HCT116 (cell line): ENCODE results near the gene PPP3CB. TPM values are rescaled to one million over a fixed set of nuclear protein-coding genes. Genes with fewer than 3 reads are reported as not detected.

Source experiments
- ATAC-seq: fragments of 200-7000 bp; cut with Tn5 transposase; 2 replicates; pipeline ENCODE4 v1.9.1; 2020; ENCODE audit warnings: mild to moderate bottlenecking, moderate library complexity
- BruUV-seq: library from RNA; stranded (reverse); fragments of 400-500 nt; replicated peaks from 2 replicates; lab custom pipeline; 2021; lab: Mats Ljungman, UMichigan
- CTCF ChIA-PET: fragments of 300-600 bp; sonication (Branson Sonifier 250); formaldehyde crosslinking; loops from one replicate; lab custom pipeline; 2021; ENCODE audit warnings: antibody characterized with exemption; lab: Charles Lee
- POLR2A ChIA-PET: fragments of 300-600, 350-600 bp; sonication (Branson Sonifier 250); formaldehyde crosslinking; loops from one replicate; lab custom pipeline; 2021; ENCODE audit warnings: antibody characterized with exemption; lab: Charles Lee
- RAD21 ChIA-PET, 2 experiments: fragments of 300-600 bp; sonication (Branson Sonifier 250); formaldehyde crosslinking; loops; one replicate each; lab custom pipeline; 2023; ENCODE audit warnings: low total read pairs in 2 of 2; ENCODE audit not compliant: uncharacterized antibody in 2 of 2, unreplicated experiment in 2 of 2, low non-redundant PET in 1 of 2; lab: Charles Lee
- DNase-seq: peaks from one replicate; pipeline ENCODE4 v3.0.0-alpha.2; 2010; ENCODE audit warnings: low read depth, low spot score
- H2AFZ ChIP-seq: fragments of 200-600 bp; shearing (Covaris generic), sonication (generic); 2 replicates; pipeline ENCODE4 v1.6.1; 2017; ENCODE audit warnings: low read depth, mixed run types, mixed read lengths, antibody characterized with exemption, low read length; ENCODE audit not compliant: poor library complexity, severe bottlenecking
- H3K27ac ChIP-seq: 2 replicates; pipeline ENCODE4 v1.5.1; 2012; ENCODE audit warnings: low read depth, low read length
- H3K27me3 ChIP-seq: fragments of 200-600 bp; sonication (generic); 2 replicates; pipeline ENCODE4 v1.6.1; 2016; ENCODE audit warnings: mixed run types, low read length, mixed read lengths; ENCODE audit not compliant: insufficient read depth
- H3K36me3 ChIP-seq, 2 experiments: fragments of 200-500 bp in 1 of 2; fragments of 200-600 bp in 1 of 2; sonication (Bioruptor generic) in 1 of 2; sonication (generic) in 1 of 2; 2 replicates each; pipeline versions ENCODE4 v1.5.1 to v1.6.1; 2014 to 2016; ENCODE audit warnings: low read length in 2 of 2, inconsistent platforms in 1 of 2, mixed read lengths in 1 of 2, mixed run types in 1 of 2; ENCODE audit not compliant: insufficient read depth in 2 of 2, control insufficient read depth in 1 of 2
- H3K4me1 ChIP-seq, 2 experiments: fragments of 200-600 bp in 1 of 2; sonication (generic) in 1 of 2; 2 replicates each; pipeline versions ENCODE4 v1.5.1 to v1.6.1; 2012 to 2017; ENCODE audit warnings: low read length in 2 of 2, inconsistent platforms in 1 of 2, mild to moderate bottlenecking in 1 of 2, mixed read lengths in 1 of 2, mixed run types in 1 of 2, moderate library complexity in 1 of 2; ENCODE audit not compliant: insufficient read depth in 2 of 2, control insufficient read depth in 1 of 2
- H3K4me2 ChIP-seq: fragments of 200-600 bp; sonication (generic); 2 replicates; pipeline ENCODE4 v1.6.1; 2017; ENCODE audit warnings: mixed run types, low read length, mixed read lengths
- H3K4me3 ChIP-seq, 2 experiments: fragments of 200-600 bp in 1 of 2; sonication (generic) in 1 of 2; replicated peaks in 1 of 2; 2 replicates each; pipeline ENCODE4 v1.5.1; 2011 to 2016; ENCODE audit warnings: low read length in 2 of 2, control low read depth in 1 of 2, low read depth in 1 of 2, mild to moderate bottlenecking in 1 of 2, mixed read lengths in 1 of 2, mixed run types in 1 of 2
- H3K79me2 ChIP-seq: fragments of 200-600 bp; sonication (generic); 2 replicates; pipeline ENCODE4 v1.6.1; 2017; ENCODE audit warnings: mild to moderate bottlenecking, mixed run types, low read length, moderate library complexity, mixed read lengths; ENCODE audit not compliant: insufficient read depth
- H3K9ac ChIP-seq: fragments of 200-600 bp; sonication (generic); 2 replicates; pipeline ENCODE4 v1.6.1; 2016; ENCODE audit warnings: low read length, mixed read lengths
- H3K9me2 ChIP-seq: fragments of 200-600 bp; sonication (generic), shearing (Covaris generic); 2 replicates; pipeline ENCODE4 v1.6.1; 2017; ENCODE audit warnings: mixed run types, mild to moderate bottlenecking, moderate library complexity; ENCODE audit not compliant: insufficient read depth
- H3K9me3 ChIP-seq, 2 experiments: fragments of 200-500 bp in 1 of 2; fragments of 200-600 bp in 1 of 2; sonication (Bioruptor generic) in 1 of 2; sonication (generic) in 1 of 2; 2 replicates each; pipeline ENCODE4 v1.6.1; 2014 to 2017; ENCODE audit warnings: low read length in 2 of 2, mixed read lengths in 2 of 2, inconsistent platforms in 1 of 2, low read depth in 1 of 2, mild to moderate bottlenecking in 1 of 2, mixed run types in 1 of 2, moderate library complexity in 1 of 2; ENCODE audit not compliant: control insufficient read depth in 1 of 2, insufficient read depth in 1 of 2
- H4K20me1 ChIP-seq: fragments of 200-600 bp; sonication (generic), shearing (Covaris generic); 2 replicates; pipeline ENCODE4 v1.6.1; 2017; ENCODE audit warnings: mixed run types, mild to moderate bottlenecking, moderate library complexity; ENCODE audit not compliant: insufficient read depth
- ATF3 ChIP-seq: IDR thresholded peaks from 2 replicates; pipeline ENCODE4 v1.6.1; 2012
- CBX3 ChIP-seq: IDR thresholded peaks from 2 replicates; pipeline ENCODE4 v1.6.1; 2012; ENCODE audit warnings: low read depth
- CEBPB ChIP-seq: IDR thresholded peaks from 2 replicates; pipeline ENCODE4 v1.6.1; 2012; ENCODE audit warnings: low read depth
- CTCF ChIP-seq, 3 experiments: fragments of 200-600 bp in 1 of 3; sonication (generic) in 1 of 3; IDR thresholded peaks in 2 of 3; conservative IDR thresholded peaks in 1 of 3; 2 replicates each; pipeline ENCODE4 v1.5.1; 2012 to 2017; ENCODE audit warnings: low read depth in 2 of 3, low read length in 2 of 3, antibody characterized with exemption in 1 of 3, borderline replicate concordance in 1 of 3, control low read depth in 1 of 3, mild to moderate bottlenecking in 1 of 3, mixed read lengths in 1 of 3, mixed run types in 1 of 3, moderate library complexity in 1 of 3; ENCODE audit not compliant: insufficient read depth in 1 of 3
- EGR1 ChIP-seq: IDR thresholded peaks from 2 replicates; pipeline ENCODE4 v1.6.1; 2012; ENCODE audit warnings: low read depth
- ELF1 ChIP-seq: IDR thresholded peaks from 2 replicates; pipeline ENCODE4 v1.6.1; 2012; ENCODE audit warnings: low read depth, borderline replicate concordance
- EZH2 ChIP-seq: fragments of 200-600 bp; sonication (generic); IDR thresholded peaks from 2 replicates; pipeline ENCODE4 v1.6.1; 2017; ENCODE audit warnings: antibody characterized with exemption, mixed run types
- FOSL1 ChIP-seq: IDR thresholded peaks from 2 replicates; pipeline ENCODE4 v1.6.1; 2012; ENCODE audit warnings: low read depth
- JUND ChIP-seq: IDR thresholded peaks from 2 replicates; pipeline ENCODE4 v1.6.1; 2012
- MAX ChIP-seq: IDR thresholded peaks from 2 replicates; pipeline ENCODE4 v1.6.1; 2012
- POLR2A ChIP-seq: IDR thresholded peaks from 2 replicates; pipeline ENCODE4 v1.7.0; 2011; ENCODE audit warnings: borderline replicate concordance; ENCODE audit not compliant: insufficient read depth, insufficient read length; ENCODE audit errors: extremely low read depth
- POLR2AphosphoS5 ChIP-seq: IDR thresholded peaks from 2 replicates; pipeline ENCODE4 v1.6.1; 2011; ENCODE audit warnings: mild to moderate bottlenecking, low read depth, low read length, moderate library complexity
- RAD21 ChIP-seq: IDR thresholded peaks from 2 replicates; pipeline ENCODE4 v1.6.1; 2012; ENCODE audit warnings: low read depth, mild to moderate bottlenecking
- REST ChIP-seq: IDR thresholded peaks from 2 replicates; pipeline ENCODE4 v1.6.1; 2012; ENCODE audit warnings: low read depth
- SIN3A ChIP-seq: IDR thresholded peaks from 2 replicates; pipeline ENCODE4 v1.6.1; 2012; ENCODE audit warnings: low read depth
- YY1 ChIP-seq: IDR thresholded peaks from 2 replicates; pipeline ENCODE4 v1.6.1; 2011; ENCODE audit warnings: low read length, low read depth, moderate library complexity, mild to moderate bottlenecking; ENCODE audit not compliant: insufficient replicate concordance; ENCODE audit errors: extremely low read depth
- ZBTB33 ChIP-seq: IDR thresholded peaks from 2 replicates; pipeline ENCODE4 v1.6.1; 2011; ENCODE audit warnings: mild to moderate bottlenecking, low read length, moderate library complexity; ENCODE audit not compliant: insufficient replicate concordance; ENCODE audit errors: extremely low read depth
- ZFX ChIP-seq: fragments of 450-650 bp; IDR thresholded peaks from 2 replicates; pipeline ENCODE4 v1.6.1; 2017
- ZNF274 ChIP-seq: fragments of 200-500 bp; sonication (Bioruptor generic); IDR thresholded peaks from 2 replicates; pipeline ENCODE4 v1.6.1; 2014; ENCODE audit warnings: mild to moderate bottlenecking, low read depth, low read length, inconsistent platforms
- intact Hi-C: fragments of 100-400 bp; cut with micrococcal nuclease; formaldehyde crosslinking; loops from 2 replicates; pipeline ENCODE4 v1.10.0; 2022
- total RNA-seq: library from RNA; stranded (reverse); gene quantifications from one replicate; pipeline ENCODE4 v1.2.1, GENCODE V29; 2021; ENCODE audit not compliant: unreplicated experiment

Gene PPP3CB
- total RNA-seq, 1 experiment from 2014 or later, result 32.0 TPM

DNA sequence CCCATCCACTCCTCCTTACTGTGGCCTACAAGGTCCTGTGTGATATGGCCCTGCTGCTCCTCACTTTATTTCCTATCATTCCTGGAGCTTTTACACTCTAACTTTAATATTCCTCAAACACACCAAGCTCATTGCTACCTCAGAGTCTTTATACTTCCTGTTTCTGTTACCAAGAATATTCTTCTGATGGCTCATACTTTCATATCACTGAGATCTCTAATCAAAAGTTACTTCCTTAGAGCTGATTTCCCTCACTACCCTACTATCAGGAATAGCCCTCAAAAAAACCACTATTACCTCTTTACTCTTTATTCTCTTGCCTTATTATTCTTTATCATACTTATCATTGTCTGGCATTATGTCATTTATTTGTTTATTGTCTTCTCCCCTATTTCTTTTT lies 5.8 kb upstream of the PPP3CB start:
- no peaks in the 10 kb centered on the region for H3K27me3 ChIP-seq
- no peak overlapping the region for H3K27ac ChIP-seq
- H3K9me3 ChIP-seq, result no peaks in the 10 kb centered on the region
- peaks cover 0 to 4% of the 10 kb centered on the region in 2 experiments; a peak in 1 of 4 replicates for H3K36me3 ChIP-seq
- H4K20me1 ChIP-seq, result no peaks in the 10 kb centered on the region
- BruUV-seq, result no TSS peak
- ChIA-PET CTCF (no interaction called here), POLR2A (no interaction called here), RAD21 (no interaction called here)
- ATAC-seq (no peak), DNase-seq (no peak)
- TF ChIP-seq CBX3 (no peak), ZBTB33 (no peak), CEBPB (no peak), ATF3 (no peak), MAX (no peak), RAD21 (no peak), YY1 (no peak), POLR2A (no peak), FOSL1 (no peak), JUND (no peak), CTCF (IDR thresholded peaks at IDR 0.05 in 2 of 3, conservative IDR thresholded peaks at IDR 0.05 in 1 of 3; ENCODE audit: borderline replicate concordance in 1 of 3, insufficient read depth in 1 of 3, low read depth in 2 of 3, low read length in 2 of 3) (no peak), ZNF274 (no peak), ELF1 (no peak), EZH2 (no peak), EGR1 (no peak), REST (no peak), ZFX (no peak), POLR2AphosphoS5 (no peak), SIN3A (no peak)
- H3K79me2 ChIP-seq, result no peaks in the 10 kb centered on the region
- H3K9me2 ChIP-seq, result no peaks in the 10 kb centered on the region; the same call in 1 of the 2 replicates
- no peak overlapping the region for H2AFZ ChIP-seq
- H3K4me2 ChIP-seq, result no peak overlapping the region
- H3K9ac ChIP-seq, result no peak overlapping the region
- intact Hi-C loops, result no loop called here
- H3K4me1 ChIP-seq, result peaks cover 1 to 4% of the 10 kb centered on the region in 2 experiments; a peak in 3 of 4 replicates
- H3K4me3 ChIP-seq, result no peak overlapping the region
